HCT116 (cell line): ENCODE measurements around the gene OPTN. TPM values are rescaled to one million over a fixed set of nuclear protein-coding genes. Genes with fewer than 3 reads are reported as not detected.

Experiments used
- ATAC-seq: fragments of 200-7000 bp; cut with Tn5 transposase; 2 replicates; pipeline ENCODE4 v1.9.1; 2020; ENCODE audit warnings: mild to moderate bottlenecking, moderate library complexity
- BruUV-seq: library from RNA; stranded (reverse); fragments of 400-500 nt; replicated peaks from 2 replicates; lab custom pipeline; 2021; lab: Mats Ljungman, UMichigan
- CTCF ChIA-PET: fragments of 300-600 bp; sonication (Branson Sonifier 250); formaldehyde crosslinking; loops from one replicate; lab custom pipeline; 2021; ENCODE audit warnings: antibody characterized with exemption; lab: Charles Lee
- POLR2A ChIA-PET: fragments of 300-600, 350-600 bp; sonication (Branson Sonifier 250); formaldehyde crosslinking; loops from one replicate; lab custom pipeline; 2021; ENCODE audit warnings: antibody characterized with exemption; lab: Charles Lee
- RAD21 ChIA-PET, 2 experiments: fragments of 300-600 bp; sonication (Branson Sonifier 250); formaldehyde crosslinking; loops; one replicate each; lab custom pipeline; 2023; ENCODE audit warnings: low total read pairs in 2 of 2; ENCODE audit not compliant: uncharacterized antibody in 2 of 2, unreplicated experiment in 2 of 2, low non-redundant PET in 1 of 2; lab: Charles Lee
- DNase-seq: peaks from one replicate; pipeline ENCODE4 v3.0.0-alpha.2; 2010; ENCODE audit warnings: low read depth, low spot score
- H2AFZ ChIP-seq: fragments of 200-600 bp; shearing (Covaris generic), sonication (generic); 2 replicates; pipeline ENCODE4 v1.6.1; 2017; ENCODE audit warnings: low read depth, mixed run types, mixed read lengths, antibody characterized with exemption, low read length; ENCODE audit not compliant: poor library complexity, severe bottlenecking
- H3K27ac ChIP-seq: 2 replicates; pipeline ENCODE4 v1.5.1; 2012; ENCODE audit warnings: low read depth, low read length
- H3K27me3 ChIP-seq: fragments of 200-600 bp; sonication (generic); 2 replicates; pipeline ENCODE4 v1.6.1; 2016; ENCODE audit warnings: mixed run types, low read length, mixed read lengths; ENCODE audit not compliant: insufficient read depth
- H3K36me3 ChIP-seq, 2 experiments: fragments of 200-500 bp in 1 of 2; fragments of 200-600 bp in 1 of 2; sonication (Bioruptor generic) in 1 of 2; sonication (generic) in 1 of 2; 2 replicates each; pipeline versions ENCODE4 v1.5.1 to v1.6.1; 2014 to 2016; ENCODE audit warnings: low read length in 2 of 2, inconsistent platforms in 1 of 2, mixed read lengths in 1 of 2, mixed run types in 1 of 2; ENCODE audit not compliant: insufficient read depth in 2 of 2, control insufficient read depth in 1 of 2
- H3K4me1 ChIP-seq, 2 experiments: fragments of 200-600 bp in 1 of 2; sonication (generic) in 1 of 2; 2 replicates each; pipeline versions ENCODE4 v1.5.1 to v1.6.1; 2012 to 2017; ENCODE audit warnings: low read length in 2 of 2, inconsistent platforms in 1 of 2, mild to moderate bottlenecking in 1 of 2, mixed read lengths in 1 of 2, mixed run types in 1 of 2, moderate library complexity in 1 of 2; ENCODE audit not compliant: insufficient read depth in 2 of 2, control insufficient read depth in 1 of 2
- H3K4me2 ChIP-seq: fragments of 200-600 bp; sonication (generic); 2 replicates; pipeline ENCODE4 v1.6.1; 2017; ENCODE audit warnings: mixed run types, low read length, mixed read lengths
- H3K4me3 ChIP-seq, 2 experiments: fragments of 200-600 bp in 1 of 2; sonication (generic) in 1 of 2; replicated peaks in 1 of 2; 2 replicates each; pipeline ENCODE4 v1.5.1; 2011 to 2016; ENCODE audit warnings: low read length in 2 of 2, control low read depth in 1 of 2, low read depth in 1 of 2, mild to moderate bottlenecking in 1 of 2, mixed read lengths in 1 of 2, mixed run types in 1 of 2
- H3K79me2 ChIP-seq: fragments of 200-600 bp; sonication (generic); 2 replicates; pipeline ENCODE4 v1.6.1; 2017; ENCODE audit warnings: mild to moderate bottlenecking, mixed run types, low read length, moderate library complexity, mixed read lengths; ENCODE audit not compliant: insufficient read depth
- H3K9ac ChIP-seq: fragments of 200-600 bp; sonication (generic); 2 replicates; pipeline ENCODE4 v1.6.1; 2016; ENCODE audit warnings: low read length, mixed read lengths
- H3K9me2 ChIP-seq: fragments of 200-600 bp; sonication (generic), shearing (Covaris generic); 2 replicates; pipeline ENCODE4 v1.6.1; 2017; ENCODE audit warnings: mixed run types, mild to moderate bottlenecking, moderate library complexity; ENCODE audit not compliant: insufficient read depth
- H3K9me3 ChIP-seq, 2 experiments: fragments of 200-500 bp in 1 of 2; fragments of 200-600 bp in 1 of 2; sonication (Bioruptor generic) in 1 of 2; sonication (generic) in 1 of 2; 2 replicates each; pipeline ENCODE4 v1.6.1; 2014 to 2017; ENCODE audit warnings: low read length in 2 of 2, mixed read lengths in 2 of 2, inconsistent platforms in 1 of 2, low read depth in 1 of 2, mild to moderate bottlenecking in 1 of 2, mixed run types in 1 of 2, moderate library complexity in 1 of 2; ENCODE audit not compliant: control insufficient read depth in 1 of 2, insufficient read depth in 1 of 2
- H4K20me1 ChIP-seq: fragments of 200-600 bp; sonication (generic), shearing (Covaris generic); 2 replicates; pipeline ENCODE4 v1.6.1; 2017; ENCODE audit warnings: mixed run types, mild to moderate bottlenecking, moderate library complexity; ENCODE audit not compliant: insufficient read depth
- CBX3 ChIP-seq: IDR thresholded peaks from 2 replicates; pipeline ENCODE4 v1.6.1; 2012; ENCODE audit warnings: low read depth
- CEBPB ChIP-seq: IDR thresholded peaks from 2 replicates; pipeline ENCODE4 v1.6.1; 2012; ENCODE audit warnings: low read depth
- EGR1 ChIP-seq: IDR thresholded peaks from 2 replicates; pipeline ENCODE4 v1.6.1; 2012; ENCODE audit warnings: low read depth
- EZH2 ChIP-seq: fragments of 200-600 bp; sonication (generic); IDR thresholded peaks from 2 replicates; pipeline ENCODE4 v1.6.1; 2017; ENCODE audit warnings: antibody characterized with exemption, mixed run types
- EZH2phosphoT487 ChIP-seq: fragments of 200-600 bp; IDR thresholded peaks from 2 replicates; pipeline ENCODE4 v1.6.1; 2018; ENCODE audit warnings: antibody characterized with exemption, borderline replicate concordance
- FOSL1 ChIP-seq: IDR thresholded peaks from 2 replicates; pipeline ENCODE4 v1.6.1; 2012; ENCODE audit warnings: low read depth
- JUND ChIP-seq: IDR thresholded peaks from 2 replicates; pipeline ENCODE4 v1.6.1; 2012
- POLR2AphosphoS5 ChIP-seq: IDR thresholded peaks from 2 replicates; pipeline ENCODE4 v1.6.1; 2011; ENCODE audit warnings: mild to moderate bottlenecking, low read depth, low read length, moderate library complexity
- RAD21 ChIP-seq: IDR thresholded peaks from 2 replicates; pipeline ENCODE4 v1.6.1; 2012; ENCODE audit warnings: low read depth, mild to moderate bottlenecking
- SIN3A ChIP-seq: IDR thresholded peaks from 2 replicates; pipeline ENCODE4 v1.6.1; 2012; ENCODE audit warnings: low read depth
- SP1 ChIP-seq: IDR thresholded peaks from 2 replicates; pipeline ENCODE4 v1.6.1; 2012; ENCODE audit warnings: low read depth
- SRF ChIP-seq: IDR thresholded peaks from 2 replicates; pipeline ENCODE4 v1.6.1; 2012; ENCODE audit warnings: low read depth
- TCF7L2 ChIP-seq: IDR thresholded peaks from 2 replicates; pipeline ENCODE4 v1.7.0; 2011; ENCODE audit warnings: borderline replicate concordance, inconsistent platforms; ENCODE audit not compliant: insufficient read depth, insufficient read length; ENCODE audit errors: extremely low read depth
- ZNF274 ChIP-seq: fragments of 200-500 bp; sonication (Bioruptor generic); IDR thresholded peaks from 2 replicates; pipeline ENCODE4 v1.6.1; 2014; ENCODE audit warnings: mild to moderate bottlenecking, low read depth, low read length, inconsistent platforms
- intact Hi-C: fragments of 100-400 bp; cut with micrococcal nuclease; formaldehyde crosslinking; loops from 2 replicates; pipeline ENCODE4 v1.10.0; 2022
- total RNA-seq: library from RNA; stranded (reverse); gene quantifications from one replicate; pipeline ENCODE4 v1.2.1, GENCODE V29; 2021; ENCODE audit not compliant: unreplicated experiment
- TF ChIP-seq, protein P1 (sequence below): IDR thresholded peaks from 2 replicates; pipeline ENCODE4 v1.6.1; 2012; ENCODE audit warnings: low read depth
- TF ChIP-seq, protein P2 (sequence below): IDR thresholded peaks from 2 replicates; pipeline ENCODE4 v1.6.1; 2012

The OPTN gene
- total RNA-seq, 1 experiment from 2014 or later: 17.0 TPM

GRCh38 chr10:13087601-13087985 lies 12.4 kb upstream of the OPTN start (continued):
- TF ChIP-seq SP1 (no peak), ZNF274 (no peak), CBX3 (no peak), EZH2 (no peak), SIN3A (no peak), POLR2AphosphoS5 (no peak), TCF7L2 (no peak), EGR1 (no peak)
- TF ChIP-seq, protein P1, sequence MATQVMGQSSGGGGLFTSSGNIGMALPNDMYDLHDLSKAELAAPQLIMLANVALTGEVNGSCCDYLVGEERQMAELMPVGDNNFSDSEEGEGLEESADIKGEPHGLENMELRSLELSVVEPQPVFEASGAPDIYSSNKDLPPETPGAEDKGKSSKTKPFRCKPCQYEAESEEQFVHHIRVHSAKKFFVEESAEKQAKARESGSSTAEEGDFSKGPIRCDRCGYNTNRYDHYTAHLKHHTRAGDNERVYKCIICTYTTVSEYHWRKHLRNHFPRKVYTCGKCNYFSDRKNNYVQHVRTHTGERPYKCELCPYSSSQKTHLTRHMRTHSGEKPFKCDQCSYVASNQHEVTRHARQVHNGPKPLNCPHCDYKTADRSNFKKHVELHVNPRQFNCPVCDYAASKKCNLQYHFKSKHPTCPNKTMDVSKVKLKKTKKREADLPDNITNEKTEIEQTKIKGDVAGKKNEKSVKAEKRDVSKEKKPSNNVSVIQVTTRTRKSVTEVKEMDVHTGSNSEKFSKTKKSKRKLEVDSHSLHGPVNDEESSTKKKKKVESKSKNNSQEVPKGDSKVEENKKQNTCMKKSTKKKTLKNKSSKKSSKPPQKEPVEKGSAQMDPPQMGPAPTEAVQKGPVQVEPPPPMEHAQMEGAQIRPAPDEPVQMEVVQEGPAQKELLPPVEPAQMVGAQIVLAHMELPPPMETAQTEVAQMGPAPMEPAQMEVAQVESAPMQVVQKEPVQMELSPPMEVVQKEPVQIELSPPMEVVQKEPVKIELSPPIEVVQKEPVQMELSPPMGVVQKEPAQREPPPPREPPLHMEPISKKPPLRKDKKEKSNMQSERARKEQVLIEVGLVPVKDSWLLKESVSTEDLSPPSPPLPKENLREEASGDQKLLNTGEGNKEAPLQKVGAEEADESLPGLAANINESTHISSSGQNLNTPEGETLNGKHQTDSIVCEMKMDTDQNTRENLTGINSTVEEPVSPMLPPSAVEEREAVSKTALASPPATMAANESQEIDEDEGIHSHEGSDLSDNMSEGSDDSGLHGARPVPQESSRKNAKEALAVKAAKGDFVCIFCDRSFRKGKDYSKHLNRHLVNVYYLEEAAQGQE: no peak

DNA sequence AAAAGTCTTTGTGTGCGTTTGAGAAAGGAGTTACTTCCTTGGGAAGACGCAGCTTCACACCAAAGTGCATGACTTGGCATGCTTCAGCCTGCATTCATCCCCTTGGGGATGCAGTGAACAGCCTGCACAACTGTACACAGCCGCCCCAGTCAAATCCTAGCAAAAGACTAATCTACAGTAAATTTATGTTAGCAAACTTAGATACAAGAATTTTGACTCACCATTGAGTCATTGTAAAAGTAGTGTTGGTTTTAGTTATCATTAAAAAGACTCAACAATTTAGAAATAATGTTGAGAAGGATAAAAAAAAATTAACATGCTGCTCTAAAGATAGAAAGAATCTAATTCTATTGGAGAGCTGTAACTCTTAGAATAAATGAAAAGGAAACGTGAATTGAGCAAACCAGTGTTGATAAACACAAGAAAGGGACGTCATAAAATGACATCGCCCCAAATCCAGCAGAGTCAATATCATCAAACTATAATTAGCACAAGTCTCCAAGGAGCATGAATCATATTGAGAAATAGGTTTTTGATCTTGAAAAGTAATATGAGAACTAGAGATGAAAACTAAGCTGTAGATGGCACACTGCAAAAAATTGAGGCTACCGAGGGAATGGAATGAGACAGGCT lies 11.9 kb upstream of the OPTN start:
- Histone ChIP-seq H3K4me1 (peaks cover 9 to 17% of the 10 kb centered on the region in 2 experiments; a peak in 3 of 4 replicates), H3K9me2 (no peaks in the 10 kb centered on the region), H3K36me3 (no peaks in the 10 kb centered on the region), H3K4me2 (peak overlapping the region; percentile 62), H2AFZ (peak overlapping the region; percentile 50), H3K4me3 (peak overlapping the region in 1 of 2 experiments; percentile 13; a peak in 2 of 4 replicates), H4K20me1 (no peaks in the 10 kb centered on the region), H3K79me2 (no peaks in the 10 kb centered on the region), H3K27ac (no peak overlapping the region), H3K9ac (no peak overlapping the region), H3K9me3 (peaks cover 5 to 7% of the 10 kb centered on the region in 2 experiments; a peak in 2 of 4 replicates), H3K27me3 (no peaks in the 10 kb centered on the region)
- no TSS peak for BruUV-seq
- CTCF ChIA-PET: interaction anchor here (0.6 to 2.4 kb wide), 3 partner anchors 11 to 745 kb away, joined by 4 to 9 read pairs (median 5); partner anchors contain the start of gene OPTN
- POLR2A ChIA-PET: no interaction called here
- peak; percentile 29 for DNase-seq
- peak; percentile 44 for ATAC-seq
- TF ChIP-seq, protein P2, sequence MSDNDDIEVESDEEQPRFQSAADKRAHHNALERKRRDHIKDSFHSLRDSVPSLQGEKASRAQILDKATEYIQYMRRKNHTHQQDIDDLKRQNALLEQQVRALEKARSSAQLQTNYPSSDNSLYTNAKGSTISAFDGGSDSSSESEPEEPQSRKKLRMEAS: no peak
- TF ChIP-seq JUND (peak; percentile 58; the same call in 1 of the 2 replicates), RAD21 (no peak), EZH2phosphoT487 (no peak), CEBPB (peak; percentile 73), FOSL1 (peak; percentile 61; the same call in 1 of the 2 replicates), SRF (0 out of 2 replicates have a peak, but pooled peaks have one; percentile 30), SIN3A (no peak)
- RAD21 ChIA-PET: no interaction called here
- intact Hi-C loops: no loop called here
